Measurements from ENCODE around the gene FAM81A.

DNA sequence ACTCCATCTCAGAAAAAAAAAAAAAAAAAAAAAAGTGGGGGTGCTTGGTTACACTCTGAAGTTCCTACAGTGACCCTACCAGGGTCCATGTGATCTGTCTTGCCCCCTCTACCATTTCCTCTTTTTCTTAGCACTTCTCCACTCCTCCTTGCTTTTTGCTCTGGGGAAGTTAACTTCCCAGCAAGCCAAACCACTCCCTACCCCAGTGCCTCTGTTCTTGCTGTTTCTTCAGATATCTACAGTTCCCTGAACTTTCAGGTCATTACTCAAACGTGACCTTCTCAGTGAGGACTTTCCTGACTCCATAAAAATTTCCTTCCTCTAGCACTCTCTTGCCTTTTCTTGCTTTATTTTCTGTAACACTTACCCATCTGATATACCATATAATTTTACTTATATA is 112.5 kb downstream of the FAM81A start:
- TF ChIP-seq, protein P1, sequence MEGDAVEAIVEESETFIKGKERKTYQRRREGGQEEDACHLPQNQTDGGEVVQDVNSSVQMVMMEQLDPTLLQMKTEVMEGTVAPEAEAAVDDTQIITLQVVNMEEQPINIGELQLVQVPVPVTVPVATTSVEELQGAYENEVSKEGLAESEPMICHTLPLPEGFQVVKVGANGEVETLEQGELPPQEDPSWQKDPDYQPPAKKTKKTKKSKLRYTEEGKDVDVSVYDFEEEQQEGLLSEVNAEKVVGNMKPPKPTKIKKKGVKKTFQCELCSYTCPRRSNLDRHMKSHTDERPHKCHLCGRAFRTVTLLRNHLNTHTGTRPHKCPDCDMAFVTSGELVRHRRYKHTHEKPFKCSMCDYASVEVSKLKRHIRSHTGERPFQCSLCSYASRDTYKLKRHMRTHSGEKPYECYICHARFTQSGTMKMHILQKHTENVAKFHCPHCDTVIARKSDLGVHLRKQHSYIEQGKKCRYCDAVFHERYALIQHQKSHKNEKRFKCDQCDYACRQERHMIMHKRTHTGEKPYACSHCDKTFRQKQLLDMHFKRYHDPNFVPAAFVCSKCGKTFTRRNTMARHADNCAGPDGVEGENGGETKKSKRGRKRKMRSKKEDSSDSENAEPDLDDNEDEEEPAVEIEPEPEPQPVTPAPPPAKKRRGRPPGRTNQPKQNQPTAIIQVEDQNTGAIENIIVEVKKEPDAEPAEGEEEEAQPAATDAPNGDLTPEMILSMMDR (IDR thresholded peaks at IDR 0.05) = no peak
- no peak for TF ChIP-seq POLR2A (IDR thresholded peaks at IDR 0.05)
